ENCODE results near the gene FIG4. TPM values are rescaled to one million over a fixed set of nuclear protein-coding genes. Genes with fewer than 3 reads are reported as not detected.

The FIG4 gene
- total and polyA plus RNA-seq, 2 of the 13 experiments (the other 11 are each of a cell fraction or from before 2014, with no cell fraction given) = 5.5 to 7.9 TPM

DNA sequence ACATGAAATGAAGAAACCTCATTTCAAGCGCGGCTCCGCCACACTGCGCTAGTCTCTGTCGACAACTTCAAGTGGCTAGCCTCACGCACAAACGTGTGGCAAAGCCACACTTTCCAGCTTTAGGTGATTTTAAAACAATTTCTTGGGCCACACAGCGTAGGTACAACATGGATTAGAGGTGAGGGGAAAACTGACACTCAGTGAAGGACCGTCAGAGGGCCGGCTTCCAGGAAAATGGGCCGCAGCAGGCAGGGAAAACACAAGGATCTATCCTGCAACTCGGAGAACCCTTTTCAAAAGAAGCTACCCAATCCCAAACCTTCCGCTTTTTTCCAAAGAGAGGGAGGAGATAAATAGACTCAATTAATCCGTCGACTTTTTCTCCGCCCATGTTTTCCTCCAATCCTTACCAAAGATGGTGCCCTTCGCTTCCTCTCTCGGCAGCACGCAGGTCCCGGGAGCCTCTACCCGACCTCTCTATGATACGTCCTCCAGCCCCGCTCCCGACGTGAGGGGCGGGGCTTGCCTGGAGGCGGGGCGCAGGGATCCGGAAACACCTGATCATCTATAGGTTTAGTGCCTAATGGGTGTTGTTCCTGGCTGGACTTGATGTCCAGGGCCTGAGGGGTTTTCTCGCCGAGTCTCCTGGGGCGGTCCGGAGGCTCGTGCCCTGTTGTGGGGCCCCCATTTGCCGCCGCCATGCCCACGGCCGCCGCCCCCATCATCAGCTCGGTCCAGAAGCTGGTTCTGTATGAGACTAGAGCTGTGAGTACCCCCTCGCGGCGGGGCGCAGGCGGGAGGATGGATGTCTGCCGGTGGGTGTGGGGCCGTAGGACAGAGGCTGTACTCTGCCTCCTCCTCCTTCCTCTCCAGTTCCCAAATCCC lies at the start of gene FIG4, which contains the start of gene AK9 (continued):
- TF ChIP-seq, protein P1, sequence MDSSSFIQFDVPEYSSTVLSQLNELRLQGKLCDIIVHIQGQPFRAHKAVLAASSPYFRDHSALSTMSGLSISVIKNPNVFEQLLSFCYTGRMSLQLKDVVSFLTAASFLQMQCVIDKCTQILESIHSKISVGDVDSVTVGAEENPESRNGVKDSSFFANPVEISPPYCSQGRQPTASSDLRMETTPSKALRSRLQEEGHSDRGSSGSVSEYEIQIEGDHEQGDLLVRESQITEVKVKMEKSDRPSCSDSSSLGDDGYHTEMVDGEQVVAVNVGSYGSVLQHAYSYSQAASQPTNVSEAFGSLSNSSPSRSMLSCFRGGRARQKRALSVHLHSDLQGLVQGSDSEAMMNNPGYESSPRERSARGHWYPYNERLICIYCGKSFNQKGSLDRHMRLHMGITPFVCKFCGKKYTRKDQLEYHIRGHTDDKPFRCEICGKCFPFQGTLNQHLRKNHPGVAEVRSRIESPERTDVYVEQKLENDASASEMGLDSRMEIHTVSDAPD (CRISPR knock-in tag; IDR thresholded peaks at IDR 0.05) = no peak
- no peak for TF ChIP-seq PRPF4 (IDR thresholded peaks at IDR 0.05; ENCODE audit: low read depth, low read length, poor library complexity, severe bottlenecking)
- TF ChIP-seq MED1 (CRISPR knock-in tag; IDR thresholded peaks at IDR 0.05) = peak; percentile 53; the same call in 1 of the 2 replicates
- TF ChIP-seq, protein P2, sequence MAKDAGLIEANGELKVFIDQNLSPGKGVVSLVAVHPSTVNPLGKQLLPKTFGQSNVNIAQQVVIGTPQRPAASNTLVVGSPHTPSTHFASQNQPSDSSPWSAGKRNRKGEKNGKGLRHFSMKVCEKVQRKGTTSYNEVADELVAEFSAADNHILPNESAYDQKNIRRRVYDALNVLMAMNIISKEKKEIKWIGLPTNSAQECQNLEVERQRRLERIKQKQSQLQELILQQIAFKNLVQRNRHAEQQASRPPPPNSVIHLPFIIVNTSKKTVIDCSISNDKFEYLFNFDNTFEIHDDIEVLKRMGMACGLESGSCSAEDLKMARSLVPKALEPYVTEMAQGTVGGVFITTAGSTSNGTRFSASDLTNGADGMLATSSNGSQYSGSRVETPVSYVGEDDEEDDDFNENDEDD (CRISPR knock-in tag; IDR thresholded peaks at IDR 0.05; ENCODE audit: borderline replicate concordance) = peak; percentile 38; the same call in 1 of the 2 replicates
- TF ChIP-seq, protein P3, sequence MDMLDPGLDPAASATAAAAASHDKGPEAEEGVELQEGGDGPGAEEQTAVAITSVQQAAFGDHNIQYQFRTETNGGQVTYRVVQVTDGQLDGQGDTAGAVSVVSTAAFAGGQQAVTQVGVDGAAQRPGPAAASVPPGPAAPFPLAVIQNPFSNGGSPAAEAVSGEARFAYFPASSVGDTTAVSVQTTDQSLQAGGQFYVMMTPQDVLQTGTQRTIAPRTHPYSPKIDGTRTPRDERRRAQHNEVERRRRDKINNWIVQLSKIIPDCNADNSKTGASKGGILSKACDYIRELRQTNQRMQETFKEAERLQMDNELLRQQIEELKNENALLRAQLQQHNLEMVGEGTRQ (IDR thresholded peaks at IDR 0.05; ENCODE audit: low read depth, low read length) = no peak
- TF ChIP-seq, protein P3 (CRISPR knock-in tag; IDR thresholded peaks at IDR 0.05; ENCODE audit: borderline replicate concordance) = 0 out of 2 replicates have a peak, but pooled peaks have one; percentile 12
- TF ChIP-seq ZNF260 (CRISPR knock-in tag; IDR thresholded peaks at IDR 0.05; ENCODE audit: borderline replicate concordance, low read depth) = no peak
- TF ChIP-seq, protein P4, sequence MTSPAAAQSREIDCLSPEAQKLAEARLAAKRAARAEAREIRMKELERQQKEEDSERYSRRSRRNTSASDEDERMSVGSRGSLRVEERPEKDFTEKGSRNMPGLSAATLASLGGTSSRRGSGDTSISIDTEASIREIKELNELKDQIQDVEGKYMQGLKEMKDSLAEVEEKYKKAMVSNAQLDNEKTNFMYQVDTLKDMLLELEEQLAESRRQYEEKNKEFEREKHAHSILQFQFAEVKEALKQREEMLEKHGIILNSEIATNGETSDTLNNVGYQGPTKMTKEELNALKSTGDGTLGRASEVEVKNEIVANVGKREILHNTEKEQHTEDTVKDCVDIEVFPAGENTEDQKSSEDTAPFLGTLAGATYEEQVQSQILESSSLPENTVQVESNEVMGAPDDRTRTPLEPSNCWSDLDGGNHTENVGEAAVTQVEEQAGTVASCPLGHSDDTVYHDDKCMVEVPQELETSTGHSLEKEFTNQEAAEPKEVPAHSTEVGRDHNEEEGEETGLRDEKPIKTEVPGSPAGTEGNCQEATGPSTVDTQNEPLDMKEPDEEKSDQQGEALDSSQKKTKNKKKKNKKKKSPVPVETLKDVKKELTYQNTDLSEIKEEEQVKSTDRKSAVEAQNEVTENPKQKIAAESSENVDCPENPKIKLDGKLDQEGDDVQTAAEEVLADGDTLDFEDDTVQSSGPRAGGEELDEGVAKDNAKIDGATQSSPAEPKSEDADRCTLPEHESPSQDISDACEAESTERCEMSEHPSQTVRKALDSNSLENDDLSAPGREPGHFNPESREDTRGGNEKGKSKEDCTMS (CRISPR knock-in tag; conservative IDR thresholded peaks at IDR 0.05) = no peak
- no peak; the same call in 1 of the 2 replicates for TF ChIP-seq ZNF598 (CRISPR knock-in tag; IDR thresholded peaks at IDR 0.05; ENCODE audit: borderline replicate concordance)
- TF ChIP-seq MED8 (CRISPR knock-in tag; IDR thresholded peaks at IDR 0.05; ENCODE audit: insufficient replicate concordance) = no peak
- TF ChIP-seq GATA4 (IDR thresholded peaks at IDR 0.05; ENCODE audit: borderline replicate concordance, low read depth) = no peak
- TF ChIP-seq PHF8 (CRISPR knock-in tag; IDR thresholded peaks at IDR 0.05) = peak; percentile 77
- TF ChIP-seq, protein P5, sequence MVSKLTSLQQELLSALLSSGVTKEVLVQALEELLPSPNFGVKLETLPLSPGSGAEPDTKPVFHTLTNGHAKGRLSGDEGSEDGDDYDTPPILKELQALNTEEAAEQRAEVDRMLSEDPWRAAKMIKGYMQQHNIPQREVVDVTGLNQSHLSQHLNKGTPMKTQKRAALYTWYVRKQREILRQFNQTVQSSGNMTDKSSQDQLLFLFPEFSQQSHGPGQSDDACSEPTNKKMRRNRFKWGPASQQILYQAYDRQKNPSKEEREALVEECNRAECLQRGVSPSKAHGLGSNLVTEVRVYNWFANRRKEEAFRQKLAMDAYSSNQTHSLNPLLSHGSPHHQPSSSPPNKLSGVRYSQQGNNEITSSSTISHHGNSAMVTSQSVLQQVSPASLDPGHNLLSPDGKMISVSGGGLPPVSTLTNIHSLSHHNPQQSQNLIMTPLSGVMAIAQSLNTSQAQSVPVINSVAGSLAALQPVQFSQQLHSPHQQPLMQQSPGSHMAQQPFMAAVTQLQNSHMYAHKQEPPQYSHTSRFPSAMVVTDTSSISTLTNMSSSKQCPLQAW (CRISPR knock-in tag; IDR thresholded peaks at IDR 0.05) = peak; percentile 77; the same call in 1 of the 2 replicates
- TF ChIP-seq MTA3 (CRISPR knock-in tag; IDR thresholded peaks at IDR 0.05) = no peak
- TF ChIP-seq, protein P6, sequence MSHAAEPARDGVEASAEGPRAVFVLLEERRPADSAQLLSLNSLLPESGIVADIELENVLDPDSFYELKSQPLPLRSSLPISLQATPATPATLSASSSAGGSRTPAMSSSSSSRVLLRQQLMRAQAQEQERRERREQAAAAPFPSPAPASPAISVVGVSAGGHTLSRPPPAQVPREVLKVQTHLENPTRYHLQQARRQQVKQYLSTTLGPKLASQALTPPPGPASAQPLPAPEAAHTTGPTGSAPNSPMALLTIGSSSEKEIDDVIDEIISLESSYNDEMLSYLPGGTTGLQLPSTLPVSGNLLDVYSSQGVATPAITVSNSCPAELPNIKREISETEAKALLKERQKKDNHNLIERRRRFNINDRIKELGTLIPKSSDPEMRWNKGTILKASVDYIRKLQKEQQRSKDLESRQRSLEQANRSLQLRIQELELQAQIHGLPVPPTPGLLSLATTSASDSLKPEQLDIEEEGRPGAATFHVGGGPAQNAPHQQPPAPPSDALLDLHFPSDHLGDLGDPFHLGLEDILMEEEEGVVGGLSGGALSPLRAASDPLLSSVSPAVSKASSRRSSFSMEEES (CRISPR knock-in tag; IDR thresholded peaks at IDR 0.05) = no peak
- TF ChIP-seq ZNF138 (CRISPR knock-in tag; IDR thresholded peaks at IDR 0.05; ENCODE audit: low read depth) = no peak
- peak; percentile 55 for TF ChIP-seq ASH2L (IDR thresholded peaks at IDR 0.05; ENCODE audit: insufficient read length, low read depth, low read length)

Measured in HepG2 (cell line).